ENCODE measurements around the gene CADM2.

The CADM2 gene

DNA sequence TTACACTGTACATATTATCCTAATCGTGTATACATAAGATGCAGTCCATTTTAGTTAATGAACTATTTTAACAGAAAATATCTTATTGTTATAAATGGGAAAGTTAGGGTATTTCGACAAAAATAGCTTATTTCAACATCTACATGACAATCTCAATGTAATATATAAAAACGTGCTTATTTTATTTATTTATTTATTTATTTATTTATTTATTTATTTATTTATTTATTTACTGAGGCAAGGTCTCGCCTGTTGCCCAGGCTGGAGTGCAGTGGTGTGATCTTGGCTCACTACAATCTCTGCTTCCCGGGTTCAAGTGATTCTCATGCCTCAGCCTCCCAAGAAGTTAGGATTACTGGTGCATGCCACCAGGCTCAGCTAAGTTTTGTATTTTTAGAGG is 614.2 kb downstream of the CADM2 start:
- DNase-seq (ENCODE audit: extremely low read depth, insufficient read length), result no peak
- Histone ChIP-seq H3K27me3 (replicated peaks; ENCODE audit: control insufficient read depth, insufficient read depth, low read length) (no peaks in the 10 kb centered on the region), H3K4me3 (replicated peaks; ENCODE audit: low read depth, low read length) (no peak overlapping the region), H3K36me3 (ENCODE audit: control insufficient read depth, insufficient read depth, low read length) (no peaks in the 10 kb centered on the region)
- TF ChIP-seq, protein P1, sequence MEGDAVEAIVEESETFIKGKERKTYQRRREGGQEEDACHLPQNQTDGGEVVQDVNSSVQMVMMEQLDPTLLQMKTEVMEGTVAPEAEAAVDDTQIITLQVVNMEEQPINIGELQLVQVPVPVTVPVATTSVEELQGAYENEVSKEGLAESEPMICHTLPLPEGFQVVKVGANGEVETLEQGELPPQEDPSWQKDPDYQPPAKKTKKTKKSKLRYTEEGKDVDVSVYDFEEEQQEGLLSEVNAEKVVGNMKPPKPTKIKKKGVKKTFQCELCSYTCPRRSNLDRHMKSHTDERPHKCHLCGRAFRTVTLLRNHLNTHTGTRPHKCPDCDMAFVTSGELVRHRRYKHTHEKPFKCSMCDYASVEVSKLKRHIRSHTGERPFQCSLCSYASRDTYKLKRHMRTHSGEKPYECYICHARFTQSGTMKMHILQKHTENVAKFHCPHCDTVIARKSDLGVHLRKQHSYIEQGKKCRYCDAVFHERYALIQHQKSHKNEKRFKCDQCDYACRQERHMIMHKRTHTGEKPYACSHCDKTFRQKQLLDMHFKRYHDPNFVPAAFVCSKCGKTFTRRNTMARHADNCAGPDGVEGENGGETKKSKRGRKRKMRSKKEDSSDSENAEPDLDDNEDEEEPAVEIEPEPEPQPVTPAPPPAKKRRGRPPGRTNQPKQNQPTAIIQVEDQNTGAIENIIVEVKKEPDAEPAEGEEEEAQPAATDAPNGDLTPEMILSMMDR (IDR thresholded peaks at IDR 0.05; ENCODE audit: insufficient read depth, low read length, poor library complexity, severe bottlenecking), result no peak

DNA sequence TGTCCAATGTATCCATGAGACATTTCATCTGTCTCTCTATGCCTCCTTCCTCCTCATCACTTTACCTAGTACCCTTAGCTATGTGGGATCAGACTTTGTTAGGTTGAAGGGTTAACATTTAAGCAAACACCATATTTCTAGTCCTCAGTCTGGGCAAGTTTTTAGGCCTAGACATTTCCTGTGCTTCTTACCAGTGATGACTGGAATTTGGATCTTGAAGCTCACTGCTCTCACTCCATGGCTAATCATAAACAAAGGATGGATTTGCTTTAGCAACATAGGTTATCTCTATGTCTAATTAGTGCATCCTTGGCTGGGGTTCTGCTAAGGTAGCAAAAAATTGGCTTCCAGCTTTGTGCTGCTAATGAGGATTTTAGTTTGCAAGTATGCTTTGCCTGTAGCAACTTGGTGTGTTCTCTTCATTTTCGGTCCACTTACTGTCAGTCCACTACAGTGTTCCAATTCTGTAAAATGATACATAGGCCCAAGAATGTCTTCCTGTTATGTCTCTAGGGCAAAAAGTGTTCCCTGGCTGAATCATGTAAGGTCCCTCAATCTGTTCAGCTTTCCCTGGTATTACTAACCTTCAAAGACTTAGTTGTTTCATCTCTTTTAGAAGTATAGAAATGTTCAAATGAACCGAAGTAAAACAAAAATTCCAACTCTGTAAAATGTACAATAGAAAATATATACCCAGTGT is 615.4 kb downstream of the CADM2 start:
- Histone ChIP-seq H3K36me3 (ENCODE audit: control insufficient read depth, insufficient read depth, low read length) (no peaks in the 10 kb centered on the region), H3K4me3 (replicated peaks; ENCODE audit: low read depth, low read length) (no peak overlapping the region), H3K27me3 (replicated peaks; ENCODE audit: control insufficient read depth, insufficient read depth, low read length) (no peaks in the 10 kb centered on the region)
- TF ChIP-seq, protein P1 (IDR thresholded peaks at IDR 0.05; ENCODE audit: insufficient read depth, low read length, poor library complexity, severe bottlenecking), result no peak
- DNase-seq (ENCODE audit: extremely low read depth, insufficient read length), result no peak

DNA sequence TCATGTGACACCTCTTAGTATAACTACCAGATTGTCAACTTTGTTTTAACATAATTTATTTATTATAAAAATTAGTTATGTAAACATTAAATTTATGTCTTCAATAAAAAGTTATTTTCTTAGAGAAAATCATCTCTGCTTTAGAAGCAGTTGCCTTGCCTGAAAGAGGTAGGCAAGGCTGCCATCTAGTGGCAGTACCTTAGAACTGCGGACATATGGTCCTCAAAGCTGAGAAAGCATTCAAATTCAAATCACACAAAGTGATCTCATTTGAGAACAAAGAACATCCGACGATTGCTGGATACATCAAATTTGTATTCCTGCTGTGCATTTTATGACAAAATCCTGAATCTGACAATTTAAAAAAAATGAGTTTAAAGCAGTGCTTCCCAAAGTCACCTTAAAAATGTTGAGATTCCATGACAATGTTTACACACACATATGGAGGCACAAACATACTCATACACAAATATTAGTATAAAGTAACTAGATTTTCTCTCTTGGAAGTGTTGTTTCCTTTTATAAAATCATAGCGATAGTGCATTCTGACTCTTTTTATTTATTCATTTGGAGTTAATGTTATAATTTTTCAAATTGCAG is 617.4 kb downstream of the CADM2 start:
- DNase-seq (ENCODE audit: extremely low read depth, insufficient read length), result no peak
- Histone ChIP-seq H3K4me3 (replicated peaks; ENCODE audit: low read depth, low read length) (no peak overlapping the region), H3K27me3 (replicated peaks; ENCODE audit: control insufficient read depth, insufficient read depth, low read length) (no peaks in the 10 kb centered on the region), H3K36me3 (ENCODE audit: control insufficient read depth, insufficient read depth, low read length) (no peaks in the 10 kb centered on the region)
- TF ChIP-seq, protein P1 (IDR thresholded peaks at IDR 0.05; ENCODE audit: insufficient read depth, low read length, poor library complexity, severe bottlenecking), result peak; percentile 85

DNA sequence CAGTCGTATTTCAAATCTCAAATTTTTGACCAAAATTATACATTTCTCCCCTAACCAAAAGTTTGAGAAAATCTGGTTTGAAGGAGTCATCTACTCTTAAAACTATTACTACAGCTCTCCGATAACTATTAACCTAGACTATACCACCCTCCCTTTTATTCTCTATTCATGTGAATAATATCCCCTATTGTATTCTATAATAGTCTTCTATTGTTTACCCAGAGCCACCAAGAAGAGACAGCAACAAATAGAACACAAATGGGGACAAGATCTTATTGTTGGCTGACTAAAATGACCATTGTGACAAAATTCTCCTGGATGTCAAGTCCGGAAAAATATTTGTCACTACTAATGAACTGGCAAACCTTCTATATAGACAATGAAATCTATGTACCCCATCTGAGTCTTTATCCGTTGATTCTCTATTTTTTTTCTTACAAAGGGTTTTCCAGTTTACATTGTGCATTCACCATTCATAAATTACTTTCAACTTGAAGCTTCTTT is 618.0 kb downstream of the CADM2 start:
- DNase-seq (ENCODE audit: extremely low read depth, insufficient read length), result no peak
- TF ChIP-seq, protein P1 (IDR thresholded peaks at IDR 0.05; ENCODE audit: insufficient read depth, low read length, poor library complexity, severe bottlenecking), result no peak
- H3K36me3 ChIP-seq (ENCODE audit: control insufficient read depth, insufficient read depth, low read length), result no peaks in the 10 kb centered on the region
- no peaks in the 10 kb centered on the region for H3K27me3 ChIP-seq (replicated peaks; ENCODE audit: control insufficient read depth, insufficient read depth, low read length)
- no peak overlapping the region for H3K4me3 ChIP-seq (replicated peaks; ENCODE audit: low read depth, low read length)

DNA sequence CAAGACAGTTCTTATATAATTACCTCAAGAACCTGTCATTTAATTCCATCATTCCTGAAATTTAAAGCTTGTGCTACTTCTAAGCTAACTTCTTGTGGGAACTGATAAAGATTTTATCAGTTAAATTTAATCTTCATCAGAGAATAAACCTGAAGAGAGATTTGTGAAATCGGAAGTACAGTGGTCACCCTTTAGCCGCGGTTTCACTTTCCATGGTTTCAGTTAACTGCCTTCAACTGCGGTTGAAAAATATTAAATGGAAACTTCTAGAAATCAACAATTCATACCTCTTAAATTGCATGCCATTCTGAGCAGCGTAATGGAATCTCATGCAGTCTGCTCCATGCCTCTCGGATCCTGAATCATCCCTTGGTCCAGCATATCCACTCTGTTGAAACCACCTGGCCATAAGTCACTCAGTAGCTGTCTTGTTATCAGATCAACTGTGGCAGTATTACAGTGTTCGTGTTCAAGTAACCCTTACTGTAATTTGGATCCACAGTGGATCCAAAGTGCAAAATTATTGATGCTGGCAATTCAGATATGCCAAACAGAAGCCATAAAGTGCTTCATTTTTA is 626.1 kb downstream of the CADM2 start:
- no peak overlapping the region for H3K4me3 ChIP-seq (replicated peaks; ENCODE audit: low read depth, low read length)
- no peaks in the 10 kb centered on the region for H3K27me3 ChIP-seq (replicated peaks; ENCODE audit: control insufficient read depth, insufficient read depth, low read length)
- TF ChIP-seq, protein P1 (IDR thresholded peaks at IDR 0.05; ENCODE audit: insufficient read depth, low read length, poor library complexity, severe bottlenecking), result no peak
- DNase-seq (ENCODE audit: extremely low read depth, insufficient read length), result no peak
- no peaks in the 10 kb centered on the region for H3K36me3 ChIP-seq (ENCODE audit: control insufficient read depth, insufficient read depth, low read length)

All from GM06990 (cell line).